Posterior vena cava (tissue), 2 donors: ENCODE measurements around the gene NEK4. TPM values are rescaled to one million over a fixed set of nuclear protein-coding genes. Genes with fewer than 3 reads are reported as not detected.
"Not testable (repeated sequence)": the region's sequence is repeated elsewhere in the genome, so short reads cannot be mapped to it uniquely, and the experiment has no call there.

Experiments
- DNase-seq: peaks from one replicate; pipeline ENCODE4 v3.0.0-alpha.2; 2020; ENCODE audit warnings: low spot score
- intact Hi-C, 2 donors: fragments of 100-400 bp; cut with DNase I; formaldehyde crosslinking; loops; one replicate each; pipeline versions ENCODE4 v1.14.1 to v1.14.2; 2022 to 2023
- total RNA-seq, 2 donors: library from RNA; stranded (reverse); fragmentation: NEBNext Ultra II Directional; extraction: Animal tissue kit (Norgen Biotek cat#: 25700); gene quantifications; one replicate each; pipeline ENCODE4 v1.2.1, GENCODE V29; 2021
- donor health status: DM: yes; HTN: yes; CAD: no.
- donor health status: DM: yes; HTN: yes; CAD: no.

NEK4 gene
- total RNA-seq, 2 donors from 2014 or later, result 17.3 to 21.5 TPM

DNA sequence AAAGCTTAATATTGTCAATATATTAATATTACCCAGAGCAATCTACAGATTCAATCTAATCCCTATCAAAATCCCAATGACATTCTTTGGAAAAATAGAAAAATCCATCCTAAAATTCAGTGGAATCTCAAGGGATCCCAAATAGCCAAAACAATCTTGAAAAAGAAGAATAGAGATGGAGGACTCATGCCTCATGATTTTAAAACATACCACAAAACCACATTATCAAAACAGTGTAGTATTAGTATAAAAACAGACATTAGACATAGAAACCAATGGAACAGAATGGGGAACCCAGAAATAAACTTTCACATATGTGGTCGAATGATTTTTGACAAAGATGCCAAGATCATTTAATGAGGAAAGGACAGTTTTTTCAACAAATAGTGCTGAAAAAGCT, 14.6 kb downstream of the NEK4 start:
- no peak for DNase-seq

GRCh38 chr3:52754373-52754772, 16.4 kb downstream of the NEK4 start:
- no peak for DNase-seq
- intact Hi-C loops, result no loop called here

More for the DNA sequence above, 14.6 kb downstream of the NEK4 start:
- intact Hi-C loops, result no loop called here

DNA sequence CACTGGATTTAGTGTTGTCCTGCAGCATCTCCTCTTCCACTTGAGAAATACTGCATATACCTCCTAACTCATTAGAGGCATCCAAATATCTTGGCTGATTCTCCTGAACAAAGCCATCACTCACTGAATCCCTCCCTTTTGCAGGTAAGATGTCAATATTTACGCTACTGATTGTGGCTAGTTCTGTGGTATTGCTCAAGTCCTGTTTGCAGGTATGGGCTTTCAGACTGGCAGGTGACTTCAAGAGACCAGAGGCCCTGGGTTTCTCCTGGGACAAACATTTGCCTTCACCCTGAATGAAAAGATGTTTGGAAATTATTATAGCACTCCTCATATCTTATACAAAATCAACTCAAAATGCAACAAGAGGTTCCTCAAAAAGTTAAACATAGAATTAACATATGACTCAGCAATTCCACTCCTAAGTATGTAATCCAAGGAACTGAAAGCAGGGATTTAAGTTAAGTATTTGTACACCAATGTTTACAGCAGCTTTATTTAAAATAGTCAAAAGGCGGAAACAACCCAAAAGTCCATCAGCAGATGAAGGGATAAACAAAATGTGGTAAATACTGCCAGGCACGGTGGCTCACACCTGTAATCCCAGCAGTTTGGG, 18.6 kb downstream of the NEK4 start:
- intact Hi-C loops, result no loop called here
- DNase-seq, result no peak

DNA sequence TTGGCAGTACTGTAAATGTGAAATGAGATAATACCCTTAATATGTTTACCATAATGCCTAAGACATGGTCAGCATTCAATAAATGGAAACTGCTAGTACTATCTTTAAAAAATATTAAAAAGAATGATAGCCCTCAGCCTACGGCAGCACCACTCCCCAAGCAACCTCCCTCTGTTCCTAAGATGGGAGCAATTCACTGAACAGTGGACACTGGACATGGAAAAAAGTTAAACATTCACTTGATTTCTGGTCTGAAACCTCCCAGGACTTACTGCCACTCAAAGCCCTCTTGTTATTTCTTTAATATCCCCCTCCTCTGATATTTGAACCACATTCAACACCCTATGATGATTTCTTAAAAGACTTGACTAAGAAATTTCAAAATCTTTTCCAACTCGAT, 27.0 kb downstream of the NEK4 start:
- intact Hi-C loops, result loop anchor here in 1 of 2 donors (10.0 kb wide), 2 partner anchors 191 to 331 kb away; no protein-coding TSS in a partner anchor

GRCh38 chr3:52743152-52743551, 27.6 kb downstream of the NEK4 start:
- intact Hi-C loops, result loop anchor here in 1 of 2 donors (10.0 kb wide), 2 partner anchors 192 to 332 kb away; no protein-coding TSS in a partner anchor
- DNase-seq, result no peak

More for the DNA sequence above, 27.0 kb downstream of the NEK4 start:
- no peak for DNase-seq

DNA sequence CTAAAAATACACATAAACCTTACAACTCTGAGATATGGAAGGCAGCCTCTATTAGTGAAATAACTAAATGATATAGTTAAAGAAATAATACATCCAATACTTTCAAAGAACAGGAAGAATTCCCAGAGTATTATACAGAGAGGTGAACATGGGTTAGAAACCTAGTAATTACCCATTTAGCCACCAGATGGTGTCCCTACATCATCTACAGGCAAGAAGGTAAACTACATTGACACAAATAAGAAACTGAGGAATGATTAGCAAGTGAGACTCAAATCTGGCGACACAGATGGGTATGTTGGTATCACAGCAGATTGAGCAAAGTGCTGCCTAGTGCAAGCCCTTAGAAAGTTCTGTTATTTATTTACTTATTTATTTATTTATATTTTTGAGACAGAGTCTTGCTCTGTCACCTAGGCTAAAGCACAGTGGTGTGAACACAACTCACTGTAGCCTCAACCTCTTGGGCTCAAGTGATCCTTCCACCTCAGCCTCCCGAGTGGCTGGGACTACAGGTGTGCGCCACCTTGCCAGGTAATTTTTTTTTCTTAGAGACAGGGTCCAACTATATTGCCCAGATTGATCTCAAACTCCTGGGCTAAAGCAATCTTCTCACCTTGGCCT, 28.2 kb downstream of the NEK4 start:
- intact Hi-C loops, result loop anchor here in 1 of 2 donors (10.0 kb wide), 2 partner anchors 192 to 332 kb away; no protein-coding TSS in a partner anchor
- no peak for DNase-seq

GRCh38 chr3:52739730-52740129, 31.0 kb downstream of the NEK4 start:
- intact Hi-C loops, result loop anchor here in 1 of 2 donors (10.0 kb wide), 2 partner anchors 195 to 335 kb away; no protein-coding TSS in a partner anchor
- no peak for DNase-seq

- intact Hi-C loops, result no loop called here
- DNase-seq, result no peak
Measured at GRCh38 chr3:52733256-52733891, 37.4 kb downstream of the NEK4 start.

- intact Hi-C loops, result no loop called here
- DNase-seq, result no peak
Measured at GRCh38 chr3:52731590-52731989, 39.1 kb downstream of the NEK4 start.

GRCh38 chr3:52730681-52731080, 40.1 kb downstream of the NEK4 start:
- no peak for DNase-seq
- intact Hi-C loops, result no loop called here

DNA sequence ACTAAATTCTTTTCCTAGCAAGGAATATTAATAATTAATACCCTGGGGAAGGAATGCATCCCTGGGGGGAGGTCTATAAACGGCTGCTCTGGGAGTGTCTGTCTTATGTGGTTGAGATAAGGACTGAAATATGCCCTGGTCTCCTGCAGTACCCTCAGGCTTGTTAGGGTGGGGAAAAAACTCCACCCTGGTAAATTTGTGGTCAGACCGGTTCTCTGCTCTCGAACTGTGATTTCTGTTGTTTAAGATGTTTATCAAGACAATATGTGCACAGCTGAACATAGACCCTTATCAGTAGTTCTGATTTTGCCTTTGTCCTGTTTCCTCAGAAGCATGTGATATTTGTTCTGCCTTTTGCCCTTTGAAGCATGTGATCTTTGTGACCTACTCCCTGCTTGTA, 42.0 kb downstream of the NEK4 start:
- DNase-seq, intact Hi-C loops: not testable (repeated sequence)

DNA sequence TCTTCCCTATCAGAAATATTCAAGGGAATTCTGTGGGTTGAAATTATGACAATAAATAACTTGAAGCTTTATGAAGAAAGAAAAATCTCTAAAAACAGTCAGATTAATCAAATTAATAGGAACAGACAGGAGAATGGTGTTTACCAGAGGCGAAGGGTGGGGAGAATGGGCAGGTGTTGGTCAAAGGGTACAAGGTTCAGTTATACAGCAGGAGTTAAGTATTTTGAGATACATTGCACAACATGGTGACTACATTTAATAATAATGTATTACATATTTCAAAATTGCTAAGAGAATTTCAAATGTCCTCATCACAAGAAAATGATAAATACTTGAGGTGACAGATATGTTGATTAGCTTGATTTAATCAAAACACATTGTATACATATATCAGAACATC, 46.2 kb downstream of the NEK4 start:
- intact Hi-C loops, result no loop called here
- DNase-seq, result no peak

GRCh38 chr3:52723935-52724334, 46.8 kb downstream of the NEK4 start:
- intact Hi-C loops, result no loop called here
- DNase-seq, result no peak

DNA sequence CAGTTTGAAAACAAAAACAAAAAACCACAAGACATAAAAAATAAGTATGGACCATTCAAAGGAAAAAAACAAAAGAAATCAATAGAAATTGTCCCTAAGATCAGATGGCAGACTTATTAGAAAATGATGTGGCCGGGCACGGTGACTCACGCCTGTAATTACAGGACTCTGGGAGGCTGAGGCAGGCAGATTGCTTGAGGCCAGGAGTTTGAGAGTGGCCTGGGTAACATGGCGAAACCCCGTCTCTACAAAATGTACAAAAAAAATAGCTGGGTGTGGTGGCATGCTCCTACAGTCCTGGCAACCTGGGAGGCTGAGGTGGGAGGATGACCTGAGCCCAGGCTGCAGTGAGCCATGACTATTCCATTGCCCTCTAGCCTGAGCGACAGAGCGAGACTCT, 48.2 kb downstream of the NEK4 start:
- intact Hi-C loops, result no loop called here
- no peak for DNase-seq

DNA sequence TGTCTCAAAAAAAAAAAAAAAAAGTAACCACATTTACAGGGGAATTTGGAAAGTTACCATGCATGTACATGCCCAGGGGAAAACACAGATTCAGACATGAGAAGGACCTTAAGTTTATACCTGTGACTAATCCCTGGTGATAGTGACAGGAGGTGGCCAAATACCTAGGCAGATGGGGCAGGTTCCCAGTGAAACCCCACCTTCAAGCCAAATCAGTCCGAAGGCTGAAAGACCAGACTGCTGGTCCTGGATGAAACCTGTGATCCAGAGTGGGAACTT, 49.1 kb downstream of the NEK4 start:
- no peak for DNase-seq
- intact Hi-C loops, result no loop called here

DNA sequence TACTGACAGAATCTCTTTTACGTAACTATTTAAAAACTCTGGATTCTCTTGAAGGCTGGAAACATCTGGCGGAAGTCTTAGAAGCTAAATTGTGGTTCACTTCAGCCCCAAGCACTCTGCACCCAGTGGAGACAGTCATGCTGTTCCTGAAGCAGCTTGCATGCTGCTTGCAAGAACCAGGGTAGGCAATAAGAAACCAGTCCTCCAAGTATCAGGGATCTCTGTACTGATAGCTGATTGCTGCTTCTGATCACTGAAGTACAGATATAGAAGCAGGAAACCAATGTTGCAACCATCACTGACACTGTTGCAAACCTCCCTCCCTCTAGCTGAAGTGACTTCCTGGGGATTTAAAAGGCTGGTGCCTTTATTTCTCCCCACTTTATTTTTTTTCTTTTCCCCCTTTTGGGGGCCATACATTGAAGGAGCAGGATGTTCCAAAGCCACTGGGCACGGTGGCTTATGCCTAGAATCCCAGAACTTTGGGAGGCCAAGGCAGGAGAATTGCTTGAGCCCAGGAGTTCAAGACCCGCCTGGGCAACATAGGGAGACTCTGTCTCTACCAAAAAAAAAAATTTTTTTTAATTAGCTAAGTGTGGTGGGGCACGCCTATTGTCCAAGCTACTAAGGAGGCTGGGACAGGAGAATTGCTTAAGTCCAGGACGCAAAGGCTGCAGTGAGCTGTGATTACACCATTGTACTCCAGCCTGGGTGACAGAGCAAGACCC, 49.6 kb downstream of the NEK4 start:
- intact Hi-C loops, result no loop called here
- no peak for DNase-seq

DNA sequence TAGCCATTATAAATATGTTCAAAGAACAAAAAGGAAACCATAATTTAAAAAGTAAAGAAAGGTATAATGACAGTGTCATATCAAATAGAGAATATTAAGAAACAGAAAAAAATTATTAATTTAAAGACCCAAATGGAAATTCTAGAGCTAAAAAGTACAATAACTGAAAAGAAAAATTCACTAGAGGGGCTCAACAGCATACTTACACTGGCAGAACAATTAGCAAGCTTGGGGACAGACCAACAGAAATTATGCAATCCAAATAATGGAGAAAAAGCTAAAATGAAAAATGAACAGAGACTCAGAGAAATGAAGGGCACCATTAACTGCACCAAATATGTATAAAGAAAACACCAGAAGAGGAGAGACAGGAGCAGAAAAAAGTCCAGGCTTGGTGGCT, 51.1 kb downstream of the NEK4 start:
- DNase-seq, result no peak
- intact Hi-C loops, result no loop called here

- intact Hi-C loops, result no loop called here
Measured at GRCh38 chr3:52715714-52716305, 54.9 kb downstream of the NEK4 start.

GRCh38 chr3:52714335-52715302, 56.1 kb downstream of the NEK4 start:
- DNase-seq, result peak; percentile 76
- intact Hi-C loops, result no loop called here

More at GRCh38 chr3:52715714-52716305, 54.9 kb downstream of the NEK4 start:
- DNase-seq, result peak; percentile 64
